ENCODE data around the gene C3orf52.

The C3orf52 gene

DNA sequence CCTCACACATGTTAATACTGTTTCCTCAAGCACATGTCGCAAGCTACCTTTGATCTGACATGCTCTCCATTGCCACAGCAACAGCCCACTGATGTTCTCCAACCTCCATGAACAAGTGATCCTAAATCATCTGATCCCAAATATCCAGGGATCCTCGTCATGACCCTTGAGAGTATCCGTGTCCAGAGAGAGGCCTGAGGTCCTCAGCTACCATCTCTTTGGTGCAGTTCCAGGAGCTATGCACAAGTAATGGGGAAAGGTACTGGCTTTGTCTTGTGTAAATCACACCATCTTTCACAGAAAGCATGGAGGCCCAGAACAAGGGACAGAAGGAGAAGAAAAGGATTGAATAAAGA is 44.4 kb downstream of the C3orf52 start:
- Mint-ChIP-seq H3K36me3 (peaks cover 7 to 14% of the 10 kb centered on the region in 2 donors), H3K27ac (peak overlapping the region; percentile 48), H3K27me3 (no peaks in the 10 kb centered on the region), H3K4me3 (peak overlapping the region; percentile 22 to 49), H3K4me1 (peaks cover 68 to 97% of the 10 kb centered on the region in 2 donors), H3K9me3 (no peaks in the 10 kb centered on the region)
- ATAC-seq (replicated peaks) = no peak
- DNase-seq = no peak

DNA sequence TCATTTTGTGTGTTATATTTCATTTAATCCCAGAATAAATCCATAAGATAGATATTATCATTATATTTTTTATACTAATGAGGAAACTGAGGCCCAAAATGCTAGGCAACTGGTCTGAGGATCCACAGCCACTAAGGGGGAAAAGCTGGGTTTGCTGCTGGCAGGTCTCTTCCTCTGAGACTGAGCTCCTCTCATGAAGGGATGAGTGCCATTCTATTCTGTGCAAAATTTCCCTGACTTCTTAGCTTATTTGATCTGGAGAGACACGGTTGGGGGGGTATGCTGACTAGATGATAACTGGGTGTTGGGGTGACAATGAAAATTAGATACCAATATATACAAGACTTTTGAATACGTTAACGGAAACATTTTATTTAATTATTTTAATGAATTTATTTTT is 44.9 kb downstream of the C3orf52 start:
- H3K4me1 Mint-ChIP-seq = peaks cover 68 to 97% of the 10 kb centered on the region in 2 donors
- H3K36me3 Mint-ChIP-seq = peaks cover 4 to 11% of the 10 kb centered on the region in 2 donors
- no peak overlapping the region for H3K27ac Mint-ChIP-seq
- ATAC-seq (replicated peaks) (no peak), DNase-seq (no peak)
- H3K27me3 Mint-ChIP-seq = no peaks in the 10 kb centered on the region
- H3K9me3 Mint-ChIP-seq = no peaks in the 10 kb centered on the region
- H3K4me3 Mint-ChIP-seq = peak overlapping the region; percentile 49 to 53

DNA sequence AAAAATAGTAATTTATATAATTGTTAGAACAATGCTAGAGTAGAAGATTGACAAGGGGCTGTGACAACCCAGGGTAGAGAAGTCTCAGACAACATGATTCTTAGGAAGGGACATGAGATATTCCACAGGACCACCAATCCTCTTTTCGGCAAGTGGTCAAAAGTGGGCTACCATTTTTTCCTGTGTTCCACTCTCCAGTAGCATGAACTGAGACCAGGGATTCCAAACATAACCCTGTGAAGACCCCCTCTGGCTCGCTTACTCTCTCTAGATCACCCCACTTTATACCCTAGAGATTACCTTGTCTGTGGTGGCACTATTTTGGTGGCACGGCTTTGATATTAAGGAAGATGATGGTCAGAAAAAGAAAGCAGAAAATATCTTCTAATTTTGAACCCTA is 45.9 kb downstream of the C3orf52 start:
- H3K27ac Mint-ChIP-seq = peak overlapping the region; percentile 68
- DNase-seq (no peak), ATAC-seq (replicated peaks) (no peak)
- peak overlapping the region; percentile 88 to 93 for H3K4me3 Mint-ChIP-seq
- no peaks in the 10 kb centered on the region for H3K9me3 Mint-ChIP-seq
- H3K36me3 Mint-ChIP-seq = peaks cover 4 to 5% of the 10 kb centered on the region in 2 donors
- peaks cover 69 to 97% of the 10 kb centered on the region in 2 donors for H3K4me1 Mint-ChIP-seq
- H3K27me3 Mint-ChIP-seq = no peaks in the 10 kb centered on the region

GRCh38 chr3:112132554-112132953 is 46.4 kb downstream of the C3orf52 start:
- no peaks in the 10 kb centered on the region for H3K27me3 Mint-ChIP-seq
- no peak for ATAC-seq (replicated peaks)
- H3K9me3 Mint-ChIP-seq = no peaks in the 10 kb centered on the region
- H3K27ac Mint-ChIP-seq = peak overlapping the region; percentile 95
- peaks cover 4 to 5% of the 10 kb centered on the region in 2 donors for H3K36me3 Mint-ChIP-seq
- no peak for DNase-seq
- H3K4me3 Mint-ChIP-seq = peak overlapping the region; percentile 88 to 93
- H3K4me1 Mint-ChIP-seq = peaks cover 73 to 97% of the 10 kb centered on the region in 2 donors

DNA sequence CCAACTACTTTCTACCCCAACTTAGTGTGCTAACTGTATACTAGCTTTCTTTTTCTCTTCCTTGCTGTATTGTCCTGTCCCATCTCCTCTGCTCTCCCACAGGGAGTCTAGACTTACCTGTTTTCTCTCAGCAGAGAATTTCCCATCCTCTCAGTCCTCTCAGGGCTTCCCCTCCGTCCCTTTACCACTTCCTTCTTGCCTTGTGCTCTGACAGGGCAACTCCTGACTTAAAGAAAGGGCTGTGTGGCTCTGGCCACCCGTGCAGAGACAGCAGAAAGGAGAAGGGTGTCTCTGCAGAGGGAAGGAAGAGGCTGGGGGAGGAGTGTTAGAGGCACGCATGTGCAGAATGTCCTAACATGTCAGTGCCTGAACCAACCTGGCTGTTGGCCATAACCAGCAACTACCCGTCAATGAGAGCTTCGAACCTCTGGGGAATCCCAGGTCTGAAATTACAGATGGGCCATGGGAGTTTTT is 46.8 kb downstream of the C3orf52 start, which contains the start of gene GCSAM:
TSS of gene GCSAM (minus strand) at position 274 of the 474 bp plus-strand sequence. CDS start at position 146, 128 bp downstream.
- Mint-ChIP-seq H3K4me1 (peaks cover 72 to 97% of the 10 kb centered on the region in 2 donors), H3K36me3 (peaks cover 4 to 5% of the 10 kb centered on the region in 2 donors), H3K9me3 (no peaks in the 10 kb centered on the region), H3K27ac (peak within 1 kb of the TSS; percentile 95), H3K27me3 (no peaks in the 10 kb centered on the region), H3K4me3 (peak within 1 kb of the TSS; percentile 88 to 93)
- DNase-seq = peak; percentile 87
- peak; percentile 87 to 88 for ATAC-seq (replicated peaks)

GRCh38 chr3:112133626-112134334 is 47.6 kb downstream of the C3orf52 start:
- Mint-ChIP-seq H3K4me3 (peak overlapping the region; percentile 88 to 93), H3K27ac (peak overlapping the region; percentile 95), H3K4me1 (peaks cover 68 to 92% of the 10 kb centered on the region in 2 donors), H3K36me3 (peaks cover 4 to 5% of the 10 kb centered on the region in 2 donors), H3K27me3 (no peaks in the 10 kb centered on the region), H3K9me3 (no peaks in the 10 kb centered on the region)
- ATAC-seq (replicated peaks) (no peak), DNase-seq (no peak)

- DNase-seq (no peak), ATAC-seq (replicated peaks) (peak; percentile 15 to 39)
- H3K27ac Mint-ChIP-seq = peak overlapping the region; percentile 95
- no peaks in the 10 kb centered on the region for H3K9me3 Mint-ChIP-seq
- no peaks in the 10 kb centered on the region for H3K27me3 Mint-ChIP-seq
- H3K4me3 Mint-ChIP-seq = peak overlapping the region; percentile 1 to 56
- peaks cover 60 to 84% of the 10 kb centered on the region in 2 donors for H3K4me1 Mint-ChIP-seq
- peaks cover 4 to 5% of the 10 kb centered on the region in 2 donors for H3K36me3 Mint-ChIP-seq
Observed at GRCh38 chr3:112134335-112135124, 48.3 kb downstream of the C3orf52 start.

DNA sequence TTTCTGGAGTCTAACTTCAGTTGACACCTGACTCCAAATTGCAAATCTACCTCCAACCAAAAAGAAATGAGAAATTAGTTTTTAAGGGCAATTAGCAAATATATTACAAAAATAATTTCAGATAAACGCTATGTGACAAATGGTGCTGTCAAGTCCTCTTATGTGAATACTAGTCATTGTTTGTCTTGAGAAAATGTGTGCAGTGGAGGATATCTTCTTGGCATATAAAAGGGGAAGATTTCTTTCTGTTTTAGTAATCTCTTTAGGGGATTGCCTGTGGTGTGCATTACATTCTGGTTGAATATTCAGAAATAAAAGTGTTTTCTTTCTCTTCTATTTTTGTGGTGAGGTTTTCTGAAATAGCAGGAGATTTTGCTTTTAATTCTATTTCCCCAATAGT is 49.9 kb downstream of the C3orf52 start:
- Mint-ChIP-seq H3K36me3 (no peaks in the 10 kb centered on the region), H3K9me3 (no peaks in the 10 kb centered on the region), H3K27ac (peak overlapping the region; percentile 65), H3K4me3 (peak overlapping the region; percentile 19 to 68), H3K4me1 (peaks cover 48 to 69% of the 10 kb centered on the region in 2 donors), H3K27me3 (no peaks in the 10 kb centered on the region)
- ATAC-seq (replicated peaks) (peak; percentile 50 to 55), DNase-seq (no peak)

DNA sequence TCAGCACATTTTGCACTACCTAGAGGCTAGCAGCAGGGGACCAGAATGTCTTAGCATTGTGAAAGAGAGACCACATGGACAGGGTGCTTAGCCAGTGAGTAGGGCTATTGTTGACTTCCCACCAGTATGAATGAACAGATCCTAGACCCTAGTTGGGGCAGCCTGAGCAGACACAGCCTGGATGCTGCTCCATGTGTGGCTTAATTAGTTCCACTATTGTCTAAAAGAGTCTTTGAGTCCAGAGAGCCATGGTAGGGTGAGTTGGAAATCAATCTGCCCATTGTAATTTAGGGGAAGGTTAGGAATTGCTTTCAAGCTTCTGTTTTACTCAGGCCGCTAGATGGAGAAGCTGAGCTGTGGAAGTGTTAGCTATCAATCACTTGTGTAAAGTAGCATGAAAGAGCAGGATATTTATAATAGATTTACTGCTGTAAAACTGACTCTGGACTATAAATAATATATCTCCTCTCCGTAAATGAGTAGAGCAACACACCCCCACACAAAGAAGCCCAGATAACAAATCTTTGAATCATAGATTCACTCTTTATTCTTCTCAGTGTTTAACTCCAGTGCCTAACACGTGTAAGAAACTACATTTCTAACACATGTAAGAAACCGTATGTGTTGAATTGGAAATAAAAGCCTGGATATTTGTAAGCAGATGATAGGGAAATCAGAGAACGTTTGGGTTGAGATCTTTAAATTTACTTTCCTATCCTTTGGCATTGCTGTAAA is 50.9 kb downstream of the C3orf52 start:
- peak overlapping the region; percentile 81 for H3K27ac Mint-ChIP-seq
- H3K4me3 Mint-ChIP-seq = peak overlapping the region; percentile 35 to 50
- no peaks in the 10 kb centered on the region for H3K9me3 Mint-ChIP-seq
- DNase-seq = no peak
- H3K27me3 Mint-ChIP-seq = no peaks in the 10 kb centered on the region
- peaks cover 44 to 61% of the 10 kb centered on the region in 2 donors for H3K4me1 Mint-ChIP-seq
- no peaks in the 10 kb centered on the region for H3K36me3 Mint-ChIP-seq
- ATAC-seq (replicated peaks) = peak; percentile 26

DNA sequence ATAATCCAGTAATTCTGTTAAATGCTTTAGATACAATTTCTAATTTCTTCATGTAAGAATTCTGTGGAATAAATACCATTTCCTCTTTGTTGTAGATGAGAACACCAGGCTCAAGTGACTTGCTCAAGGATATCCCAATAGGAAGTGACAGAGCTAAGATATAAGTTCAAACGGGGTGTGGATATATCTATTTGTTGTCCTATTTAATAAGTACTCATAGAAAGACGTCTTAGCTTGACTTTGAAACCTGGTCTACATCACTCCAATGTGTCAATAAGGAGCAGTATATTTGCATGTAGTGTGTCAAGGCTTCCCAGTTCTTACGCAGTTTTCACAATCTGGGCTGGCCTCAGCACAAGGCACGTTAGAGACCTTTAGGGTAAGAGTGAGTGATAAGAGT is 51.6 kb downstream of the C3orf52 start:
- Mint-ChIP-seq H3K27ac (peak overlapping the region; percentile 25), H3K27me3 (no peaks in the 10 kb centered on the region), H3K36me3 (no peaks in the 10 kb centered on the region), H3K4me3 (no peak overlapping the region), H3K9me3 (no peaks in the 10 kb centered on the region), H3K4me1 (peaks cover 41 to 55% of the 10 kb centered on the region in 2 donors)
- ATAC-seq (replicated peaks) (no peak), DNase-seq (no peak)

DNA sequence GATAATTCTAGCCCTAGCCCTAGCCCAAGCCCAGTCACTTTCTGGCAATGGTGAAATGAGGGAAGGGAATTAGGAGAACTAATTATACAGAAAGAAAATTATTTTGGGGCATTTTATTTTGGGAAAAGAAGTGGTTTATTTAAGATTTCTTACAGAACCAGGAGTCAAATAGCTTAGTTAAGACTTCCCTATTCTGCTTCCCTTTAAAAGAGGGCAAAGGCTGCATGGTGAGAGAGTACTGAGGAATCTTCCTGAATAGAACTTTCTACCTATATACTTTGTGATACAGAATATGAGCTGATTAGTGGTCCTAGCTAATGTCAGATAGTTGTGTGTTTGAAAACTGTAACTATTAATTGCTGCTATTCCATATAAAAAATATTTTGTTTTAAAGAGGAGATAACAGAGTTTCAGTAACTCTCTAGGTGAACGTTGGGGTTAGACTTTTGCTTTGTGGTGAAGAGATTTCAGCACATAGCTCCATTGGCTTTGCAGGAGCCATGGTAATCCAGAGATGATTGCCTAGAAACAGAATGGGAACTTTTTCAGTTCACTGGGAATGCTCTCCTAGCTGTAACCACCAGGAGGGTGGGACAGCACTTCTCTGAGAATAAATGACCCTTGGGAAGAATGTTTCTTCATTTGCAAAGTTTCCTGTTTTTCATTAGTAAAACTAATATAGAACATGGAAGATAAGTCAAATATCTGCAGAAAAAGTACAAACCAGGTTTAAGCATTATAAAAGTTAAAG is 52.2 kb downstream of the C3orf52 start:
- no peaks in the 10 kb centered on the region for H3K27me3 Mint-ChIP-seq
- peaks cover 0 to 3% of the 10 kb centered on the region in 2 donors for H3K36me3 Mint-ChIP-seq
- H3K27ac Mint-ChIP-seq = no peak overlapping the region
- DNase-seq (no peak), ATAC-seq (replicated peaks) (no peak)
- H3K4me3 Mint-ChIP-seq = no peak overlapping the region
- H3K9me3 Mint-ChIP-seq = peaks cover 2 to 3% of the 10 kb centered on the region in 2 donors
- peaks cover 38 to 52% of the 10 kb centered on the region in 2 donors for H3K4me1 Mint-ChIP-seq

- DNase-seq (no peak), ATAC-seq (replicated peaks) (no peak)
- H3K27ac Mint-ChIP-seq = no peak overlapping the region
- H3K9me3 Mint-ChIP-seq = peaks cover 6 to 12% of the 10 kb centered on the region in 2 donors
- H3K27me3 Mint-ChIP-seq = no peaks in the 10 kb centered on the region
- H3K4me3 Mint-ChIP-seq = no peak overlapping the region
- H3K4me1 Mint-ChIP-seq = peaks cover 25 to 35% of the 10 kb centered on the region in 2 donors
- H3K36me3 Mint-ChIP-seq = peaks cover 4 to 9% of the 10 kb centered on the region in 2 donors
Observed at GRCh38 chr3:112140584-112140983, 54.4 kb downstream of the C3orf52 start.

DNA sequence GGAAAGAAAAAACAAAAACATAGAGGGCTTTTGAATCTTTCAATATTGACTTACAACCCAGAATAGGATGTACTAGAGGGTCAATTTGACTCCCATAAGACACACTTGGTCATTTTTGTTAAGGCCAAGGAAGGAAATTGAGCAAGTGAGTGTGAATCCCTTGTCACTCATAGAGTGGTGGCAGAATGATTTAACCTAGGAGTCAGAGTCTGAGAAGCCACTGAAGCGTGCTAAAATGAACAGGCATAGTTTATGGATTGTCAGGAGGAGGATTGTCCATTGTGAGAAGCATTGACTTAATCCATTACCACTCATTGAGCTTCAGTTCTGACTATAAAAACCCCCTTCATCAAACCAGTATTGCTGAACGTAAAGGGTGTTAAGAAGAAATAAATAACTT is 55.1 kb downstream of the C3orf52 start:
- Mint-ChIP-seq H3K4me3 (no peak overlapping the region), H3K27ac (no peak overlapping the region), H3K9me3 (peaks cover 9 to 16% of the 10 kb centered on the region in 2 donors), H3K27me3 (no peaks in the 10 kb centered on the region), H3K4me1 (peaks cover 20 to 28% of the 10 kb centered on the region in 2 donors), H3K36me3 (peaks cover 4 to 13% of the 10 kb centered on the region in 2 donors)
- DNase-seq (no peak), ATAC-seq (replicated peaks) (no peak)

Measured in stimulated activated naive B cell treated with anti-CD40 and anti-IgM and Interleukin-4, amounts not matched to agents 10 μg/mL and 1 μg/mL and 100 μg/mL, for 72 hours (primary cell).